GM19099 (cell line): ENCODE measurements around the gene CD81.

ENCODE experiments used
- POLR2A ChIP-seq: IDR thresholded peaks from 3 replicates; pipeline ENCODE4 v1.6.1; 2011; ENCODE audit warnings: low read depth; ENCODE audit not compliant: insufficient read length; ENCODE audit errors: extremely low read depth

Gene CD81

DNA sequence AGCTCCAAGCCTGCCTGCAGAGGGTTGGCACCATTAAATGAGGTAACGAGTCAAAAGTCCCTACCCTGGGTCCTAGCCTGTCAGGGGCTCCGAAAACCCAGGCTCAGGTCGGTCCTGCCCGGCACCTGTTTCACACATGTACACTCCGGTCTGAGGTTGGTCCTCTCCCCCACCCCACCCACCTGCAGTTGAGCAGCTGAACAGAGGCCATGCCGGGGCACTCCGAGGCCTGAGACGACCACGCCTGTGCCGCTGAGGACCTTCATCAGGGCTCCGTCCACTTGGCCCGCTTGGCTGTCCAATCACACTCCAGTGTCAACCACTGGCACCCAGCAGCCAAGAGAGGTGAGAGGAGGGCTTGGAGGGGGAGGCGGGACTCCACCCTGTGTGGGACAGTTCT, 25.0 kb downstream of the CD81 start:
- TF ChIP-seq POLR2A, result no peak

GRCh38 chr11:2402890-2403645, 26.0 kb downstream of the CD81 start:
- TF ChIP-seq POLR2A, result no peak

GRCh38 chr11:2404735-2405196, 27.7 kb downstream of the CD81 start:
- peak; percentile 36 for TF ChIP-seq POLR2A

GRCh38 chr11:2406451-2406850, 29.3 kb downstream of the CD81 start:
- TF ChIP-seq POLR2A, result no peak

GRCh38 chr11:2406878-2407410, 29.8 kb downstream of the CD81 start:
- TF ChIP-seq POLR2A, result no peak

- no peak for TF ChIP-seq POLR2A
Measured at GRCh38 chr11:2408671-2409070, 31.6 kb downstream of the CD81 start.

DNA sequence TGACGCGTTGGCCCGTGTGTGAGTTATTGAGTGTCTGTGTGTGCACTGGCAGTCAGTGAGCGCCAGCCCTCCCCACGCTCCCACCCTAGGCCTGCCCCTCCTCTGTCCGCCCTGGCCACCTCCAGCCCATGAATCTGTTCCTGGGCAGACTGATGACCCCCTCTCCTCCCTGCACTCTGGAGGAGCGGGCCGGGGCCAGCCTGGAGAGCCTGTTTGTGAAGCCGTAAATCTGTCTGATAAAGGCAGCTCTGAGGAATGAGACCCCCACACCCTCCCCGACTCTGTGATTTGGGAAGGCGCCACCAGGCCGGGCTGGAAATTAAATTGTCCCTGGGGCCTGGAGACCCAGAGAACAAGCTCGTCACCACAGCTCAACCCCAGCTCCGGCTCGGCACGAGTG, 32.0 kb downstream of the CD81 start:
- TF ChIP-seq POLR2A, result no peak

GRCh38 chr11:2409611-2410468, 32.7 kb downstream of the CD81 start:
- no peak for TF ChIP-seq POLR2A

DNA sequence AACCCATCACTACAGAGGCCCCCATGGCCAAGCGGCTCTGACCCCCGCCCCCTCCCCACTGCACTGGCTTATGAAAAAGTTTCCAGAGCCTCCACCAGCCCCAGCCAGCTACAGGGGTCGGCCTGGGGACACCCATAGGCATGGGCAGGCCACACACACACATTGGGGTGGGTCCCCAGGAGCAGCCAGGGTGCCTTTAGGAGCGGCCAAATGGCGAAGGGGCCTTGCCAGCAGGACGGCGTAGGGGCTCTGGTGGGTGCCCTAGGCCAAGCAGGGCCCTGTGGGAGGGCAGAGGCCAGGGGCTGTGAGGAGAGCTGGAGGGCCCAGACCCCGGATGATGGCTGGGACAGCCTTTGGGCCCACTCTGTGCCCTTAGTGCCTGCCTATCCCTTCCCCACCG, 33.5 kb downstream of the CD81 start:
- TF ChIP-seq POLR2A, result no peak

DNA sequence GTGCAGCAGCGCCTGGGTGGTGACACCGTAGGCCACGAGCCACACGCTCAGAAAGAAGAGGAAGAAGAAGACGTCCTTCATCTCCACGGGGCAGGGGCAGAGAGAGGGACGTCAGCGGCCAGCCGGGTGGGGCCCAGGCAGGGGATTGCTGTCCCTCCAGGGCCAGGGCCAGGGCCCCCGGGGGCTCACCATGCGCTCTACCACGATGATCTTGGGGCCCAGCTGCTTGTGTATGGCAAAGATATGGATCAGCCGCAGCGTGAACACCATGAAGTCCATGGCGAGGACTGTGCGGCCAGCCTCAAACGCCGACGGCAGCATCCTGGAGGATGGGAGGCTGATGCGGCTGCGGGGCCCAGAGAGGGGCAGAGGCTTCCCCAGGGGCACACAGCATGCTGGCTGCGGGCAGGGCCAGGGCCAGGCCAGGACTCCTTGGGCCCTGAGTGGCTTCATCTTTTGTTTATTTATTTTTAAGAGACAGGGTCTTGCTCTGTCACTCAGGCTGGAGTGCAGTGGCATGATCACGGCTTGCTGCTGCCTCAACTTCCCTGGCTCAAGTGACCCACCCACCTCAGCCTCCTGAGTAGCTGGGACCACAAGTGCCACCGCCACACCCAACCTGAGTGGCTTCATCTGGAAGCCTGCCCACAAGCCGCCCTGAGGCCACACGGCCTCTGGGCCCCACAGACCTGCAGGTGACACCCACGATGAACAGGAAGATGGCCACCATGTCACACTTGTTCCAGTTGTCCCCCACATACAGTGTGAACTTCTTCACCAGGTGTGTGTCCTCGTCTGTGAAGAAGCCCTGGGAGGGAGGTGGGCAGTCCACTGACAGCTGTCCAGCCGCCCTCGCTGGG, 34.6 kb downstream of the CD81 start:
- no peak for TF ChIP-seq POLR2A

DNA sequence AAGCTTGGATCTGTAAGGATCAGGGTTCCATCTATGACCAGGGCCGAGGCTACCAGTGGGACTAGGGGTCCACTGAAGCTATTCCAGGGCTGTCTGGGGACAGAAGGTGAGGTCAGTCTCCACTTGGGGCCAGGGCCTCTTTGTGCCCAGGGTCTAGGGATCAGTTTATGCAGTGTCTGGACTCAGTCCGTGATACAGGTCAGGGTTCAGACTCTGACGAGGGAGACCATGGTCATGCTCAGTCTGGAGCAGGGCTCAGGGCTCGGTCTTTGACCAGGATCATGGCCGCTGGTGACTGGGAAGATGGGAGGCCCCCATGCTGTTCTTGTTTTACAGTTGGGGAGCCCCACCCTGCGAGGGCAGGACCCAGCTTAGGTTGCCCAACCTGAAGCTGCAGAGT, 35.2 kb downstream of the CD81 start:
- TF ChIP-seq POLR2A, result no peak

GRCh38 chr11:2413742-2414579, 36.9 kb downstream of the CD81 start:
- TF ChIP-seq POLR2A, result no peak

GRCh38 chr11:2414616-2415015, 37.5 kb downstream of the CD81 start:
- TF ChIP-seq POLR2A, result no peak

GRCh38 chr11:2415171-2415570, 38.1 kb downstream of the CD81 start:
- no peak for TF ChIP-seq POLR2A
